NOMO-1 (cell line): ENCODE measurements around the gene ETFBKMT.

ENCODE experiments used
- DNase-seq, 2 experiments: peaks; one replicate each; lab custom pipeline; 2025; ENCODE audit not compliant: unreplicated experiment in 2 of 2; lab: John Stamatoyannopoulos, UW

ETFBKMT gene

GRCh38 chr12:31659087-31659942 lies at the start of gene ETFBKMT:
TSS of gene ETFBKMT (plus strand) at chr12:31659688. CDS start at chr12:31661954, 2,266 bp downstream.
- DNase-seq: peak; percentile 93 to 98

GRCh38 chr12:31612819-31613218 lies 46.7 kb upstream of the ETFBKMT start:
- no peak for DNase-seq

- no peak for DNase-seq
These were observed 41.1 kb upstream of the ETFBKMT start for GRCh38 chr12:31618228-31619025.

- DNase-seq: no peak
These were observed 39.2 kb upstream of the ETFBKMT start for GRCh38 chr12:31620311-31620710.

GRCh38 chr12:31622038-31622437 lies 37.5 kb upstream of the ETFBKMT start:
- no peak for DNase-seq

- no peak for DNase-seq
These were observed 33.1 kb upstream of the ETFBKMT start for GRCh38 chr12:31626270-31626995.

- DNase-seq: no peak
These were observed 31.9 kb upstream of the ETFBKMT start for GRCh38 chr12:31627456-31628054.

- no peak for DNase-seq
These were observed 29.4 kb upstream of the ETFBKMT start for GRCh38 chr12:31629756-31630732.

GRCh38 chr12:31631023-31631724 lies 28.3 kb upstream of the ETFBKMT start:
- DNase-seq: no peak

GRCh38 chr12:31631809-31632208 lies 27.7 kb upstream of the ETFBKMT start:
- peak; percentile 10 to 33 for DNase-seq

- no peak for DNase-seq
These were observed 26.0 kb upstream of the ETFBKMT start for GRCh38 chr12:31633464-31633863.

- no peak for DNase-seq
These were observed 24.9 kb upstream of the ETFBKMT start for GRCh38 chr12:31634620-31635019.

- no peak for DNase-seq
These were observed 17.9 kb upstream of the ETFBKMT start for GRCh38 chr12:31641509-31642090.

- DNase-seq: no peak
These were observed 15.0 kb upstream of the ETFBKMT start for GRCh38 chr12:31644536-31644935.

- DNase-seq: no peak
These were observed 13.6 kb upstream of the ETFBKMT start for GRCh38 chr12:31645924-31646323.

GRCh38 chr12:31647086-31647491 lies 12.4 kb upstream of the ETFBKMT start:
- peak; percentile 10 to 70 for DNase-seq

- no peak for DNase-seq
These were observed 8.6 kb upstream of the ETFBKMT start for GRCh38 chr12:31650918-31651317.

- DNase-seq: no peak
These were observed 7.5 kb upstream of the ETFBKMT start for GRCh38 chr12:31651893-31652521.
